Glomerular visceral epithelial cell (primary cell): ENCODE data around the gene KRT81.
"Not testable (repeated sequence)": the region's sequence is repeated elsewhere in the genome, so short reads cannot be mapped to it uniquely, and the experiment has no call there.

Source experiments
- DNase-seq: peaks from one replicate; pipeline ENCODE4 v3.0.0-alpha.2; 2016; ENCODE audit errors: extremely low spot score

KRT81 gene

DNA sequence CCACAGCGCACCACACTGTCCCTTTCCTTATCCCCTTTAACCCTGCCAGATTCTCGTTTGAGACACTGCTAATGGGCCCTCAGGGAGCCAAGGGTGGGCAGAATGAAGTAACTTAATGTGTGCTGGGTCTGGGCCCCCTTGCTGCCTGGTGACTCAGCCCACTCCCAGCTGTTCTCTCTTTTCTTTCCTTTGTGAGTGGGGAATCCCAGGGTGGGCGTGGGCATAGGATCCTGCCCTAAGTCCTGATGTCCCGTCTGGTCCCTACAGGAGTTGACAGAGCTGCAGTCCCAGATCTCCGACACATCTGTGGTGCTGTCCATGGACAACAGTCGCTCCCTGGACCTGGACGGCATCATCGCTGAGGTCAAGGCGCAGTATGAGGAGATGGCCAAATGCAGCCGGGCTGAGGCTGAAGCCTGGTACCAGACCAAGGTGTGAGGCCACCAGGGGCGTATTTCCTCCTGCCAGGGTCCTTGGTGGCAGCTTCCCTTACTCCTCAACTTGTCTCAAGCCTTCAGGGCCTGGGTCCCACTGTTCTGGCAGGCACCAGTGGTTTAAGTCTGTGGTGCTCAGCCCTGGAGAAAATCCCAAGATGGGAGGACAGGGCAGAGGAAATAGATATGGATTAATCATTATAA, 50.0 kb downstream of the KRT81 start:
- DNase-seq: no peak

DNA sequence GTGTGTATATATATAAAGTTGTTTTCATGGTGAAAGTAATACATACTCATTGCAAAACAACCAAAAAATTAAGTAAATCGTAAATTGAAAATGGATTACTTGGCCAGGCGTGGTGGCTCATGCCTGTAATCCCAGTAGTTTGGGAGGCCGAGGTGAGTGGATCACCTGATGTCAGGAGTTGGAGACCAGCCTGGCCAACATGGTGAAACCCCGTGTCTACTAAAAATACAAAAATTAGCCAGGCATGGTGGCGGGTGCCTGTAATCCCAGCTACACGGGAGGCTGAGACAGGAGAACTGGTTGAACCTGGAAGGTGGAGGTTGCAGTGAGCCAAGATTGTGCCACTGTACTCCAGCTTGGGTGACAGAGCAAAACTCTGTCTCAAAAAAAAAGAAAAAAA, 51.1 kb downstream of the KRT81 start:
- not testable (repeated sequence) for DNase-seq

DNA sequence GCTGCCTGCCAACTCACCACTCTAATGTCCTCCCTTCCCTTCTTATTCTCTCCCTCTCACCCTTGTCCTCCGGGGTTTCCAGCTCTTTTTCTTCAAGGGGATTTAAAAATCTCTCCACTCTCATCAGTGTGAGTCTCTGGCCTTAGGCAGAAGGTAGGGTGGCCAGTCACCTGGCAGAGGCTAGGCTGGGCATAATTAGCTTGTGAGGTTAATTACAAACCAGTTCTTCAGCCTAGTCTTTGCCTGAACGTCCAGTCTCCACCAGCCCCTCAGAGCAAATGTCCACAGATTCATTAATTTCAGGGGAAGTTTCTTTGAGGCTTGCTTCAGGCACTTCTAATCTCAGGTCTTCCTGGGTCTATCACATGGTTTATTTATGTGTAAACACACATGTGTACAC, 51.6 kb downstream of the KRT81 start:
- no peak for DNase-seq

GRCh38 chr12:52238916-52239646, 52.3 kb downstream of the KRT81 start:
- DNase-seq: no peak

GRCh38 chr12:52238207-52238840, 53.0 kb downstream of the KRT81 start:
- no peak for DNase-seq

GRCh38 chr12:52236386-52237050, 54.8 kb downstream of the KRT81 start:
- DNase-seq: no peak
